Mesodermal cell (in vitro differentiated cells): ENCODE results near the gene C10orf53.

Experiments used
- H3K27ac ChIP-seq: 2 replicates; pipeline ENCODE4 v1.7.0; 2013; ENCODE audit warnings: mild to moderate bottlenecking, low read depth, low read length, moderate library complexity; ENCODE audit not compliant: severe bottlenecking
- H3K36me3 ChIP-seq: 2 replicates; pipeline ENCODE4 v1.7.1; 2013; ENCODE audit warnings: mild to moderate bottlenecking, low read length, moderate library complexity; ENCODE audit not compliant: control insufficient read depth, insufficient read depth
- H3K4me1 ChIP-seq: one replicate; pipeline ENCODE4 v1.7.1; 2013; ENCODE audit warnings: mild to moderate bottlenecking, low read length; ENCODE audit not compliant: insufficient read depth, control insufficient read depth, poor library complexity, severe bottlenecking
- H3K4me3 ChIP-seq: 2 replicates; pipeline ENCODE4 v1.7.0; 2013; ENCODE audit warnings: low read length, control low read depth, mild to moderate bottlenecking; ENCODE audit not compliant: insufficient read depth, poor library complexity, severe bottlenecking; ENCODE audit errors: extremely low read depth
- H3K9me3 ChIP-seq: 2 replicates; pipeline ENCODE4 v1.7.1; 2013; ENCODE audit warnings: mild to moderate bottlenecking, low read length, moderate library complexity; ENCODE audit not compliant: control insufficient read depth
- WGBS, 2 experiments: methylation state at CpG; one replicate each; pipeline ENCODE4 v1.1.5; 2013; ENCODE audit warnings: missing lambda C conversion rate in 2 of 2; ENCODE audit not compliant: insufficient coverage in 2 of 2; 5-methylcytosine and 5-hydroxymethylcytosine counted together

Gene C10orf53

GRCh38 chr10:49738616-49739360 is 59.3 kb downstream of the C10orf53 start:
- H3K36me3 ChIP-seq: no peaks in the 10 kb centered on the region
- no peaks in the 10 kb centered on the region for H3K9me3 ChIP-seq
- H3K4me3 ChIP-seq: no peak overlapping the region
- WGBS, 2 experiments: 82 to 92% methylated on average over 5 to 9 of the region's 10 CpGs
- H3K27ac ChIP-seq: no peak overlapping the region
- H3K4me1 ChIP-seq: no peaks in the 10 kb centered on the region

GRCh38 chr10:49739426-49739825 is 60.0 kb downstream of the C10orf53 start:
- H3K9me3 ChIP-seq: no peaks in the 10 kb centered on the region
- H3K4me1 ChIP-seq: no peaks in the 10 kb centered on the region
- WGBS, 2 experiments: 82 to 85% methylated on average over 8 to 14 of the region's 14 CpGs
- H3K27ac ChIP-seq: no peak overlapping the region
- H3K4me3 ChIP-seq: no peak overlapping the region
- no peaks in the 10 kb centered on the region for H3K36me3 ChIP-seq

GRCh38 chr10:49740346-49741107 is 61.1 kb downstream of the C10orf53 start:
- Histone ChIP-seq H3K9me3 (no peaks in the 10 kb centered on the region), H3K36me3 (no peaks in the 10 kb centered on the region), H3K4me3 (no peak overlapping the region), H3K4me1 (no peaks in the 10 kb centered on the region), H3K27ac (no peak overlapping the region)
- WGBS, 2 experiments: 87 to 91% methylated on average over 15 to 16 of the region's 16 CpGs

- Histone ChIP-seq H3K27ac (no peak overlapping the region), H3K4me1 (no peaks in the 10 kb centered on the region), H3K9me3 (no peaks in the 10 kb centered on the region), H3K36me3 (no peaks in the 10 kb centered on the region), H3K4me3 (no peak overlapping the region)
- WGBS, 2 experiments: 79 to 91% methylated on average over 4 to 7 of the region's 7 CpGs
These were observed 61.9 kb downstream of the C10orf53 start for GRCh38 chr10:49741108-49741995.

- 90 to 94% methylated on average over 18 to 21 of the region's 23 CpGs for WGBS, 2 experiments
- H3K27ac ChIP-seq: no peak overlapping the region
- H3K9me3 ChIP-seq: no peaks in the 10 kb centered on the region
- H3K36me3 ChIP-seq: no peaks in the 10 kb centered on the region
- H3K4me1 ChIP-seq: no peaks in the 10 kb centered on the region
- no peak overlapping the region for H3K4me3 ChIP-seq
These were observed 63.4 kb downstream of the C10orf53 start for GRCh38 chr10:49742683-49743463.

GRCh38 chr10:49743464-49744075 is 64.1 kb downstream of the C10orf53 start:
- no peaks in the 10 kb centered on the region for H3K36me3 ChIP-seq
- H3K27ac ChIP-seq: no peak overlapping the region
- H3K4me1 ChIP-seq: no peaks in the 10 kb centered on the region
- 92 to 95% methylated on average over 17 to 18 of the region's 19 CpGs for WGBS, 2 experiments
- no peak overlapping the region for H3K4me3 ChIP-seq
- H3K9me3 ChIP-seq: no peaks in the 10 kb centered on the region

GRCh38 chr10:49744091-49744685 is 64.7 kb downstream of the C10orf53 start:
- no peaks in the 10 kb centered on the region for H3K36me3 ChIP-seq
- WGBS, 2 experiments: 77 to 85% methylated on average over 4 to 6 of the region's 6 CpGs
- H3K4me3 ChIP-seq: no peak overlapping the region
- no peaks in the 10 kb centered on the region for H3K4me1 ChIP-seq
- no peak overlapping the region for H3K27ac ChIP-seq
- H3K9me3 ChIP-seq: no peaks in the 10 kb centered on the region

GRCh38 chr10:49744924-49745605 is 65.6 kb downstream of the C10orf53 start:
- H3K4me3 ChIP-seq: no peak overlapping the region
- H3K36me3 ChIP-seq: no peaks in the 10 kb centered on the region
- WGBS, 2 experiments: 84 to 93% methylated on average over 13 of the region's 13 CpGs
- no peaks in the 10 kb centered on the region for H3K9me3 ChIP-seq
- H3K27ac ChIP-seq: no peak overlapping the region
- no peaks in the 10 kb centered on the region for H3K4me1 ChIP-seq

- Histone ChIP-seq H3K27ac (no peak overlapping the region), H3K36me3 (no peaks in the 10 kb centered on the region), H3K9me3 (no peaks in the 10 kb centered on the region), H3K4me1 (no peaks in the 10 kb centered on the region), H3K4me3 (no peak overlapping the region)
- 90 to 96% methylated on average over 10 to 11 of the region's 12 CpGs for WGBS, 2 experiments
These were observed 66.3 kb downstream of the C10orf53 start for GRCh38 chr10:49745756-49746155.
